Femur (tissue), 1 donor: ENCODE data around the gene BST1.

Experiments
- DNase-seq: peaks from one replicate; pipeline ENCODE4 v3.0.0-alpha.2; 2017

Gene BST1

DNA sequence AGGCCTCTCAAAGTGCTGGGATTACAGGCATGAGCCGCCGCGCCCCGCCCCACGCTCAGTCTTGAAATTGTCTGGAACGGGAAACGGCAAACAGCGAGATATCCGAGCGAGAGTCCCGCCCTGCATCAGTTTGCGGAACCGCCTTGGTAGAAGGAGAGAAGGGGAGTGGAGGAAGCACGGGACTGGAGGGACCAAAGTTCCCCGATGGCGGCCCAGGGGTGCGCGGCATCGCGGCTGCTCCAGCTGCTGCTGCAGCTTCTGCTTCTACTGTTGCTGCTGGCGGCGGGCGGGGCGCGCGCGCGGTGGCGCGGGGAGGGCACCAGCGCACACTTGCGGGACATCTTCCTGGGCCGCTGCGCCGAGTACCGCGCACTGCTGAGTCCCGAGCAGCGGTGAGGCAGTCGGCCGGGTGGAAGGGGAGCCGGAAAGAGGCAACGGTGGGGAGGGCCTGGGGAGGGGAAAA lies at the start of gene BST1:
Gene BST1 (plus strand): TSS at position 125 of the 463 bp plus-strand sequence. CDS start 80 bp downstream, at position 205.
- peak; percentile 81 for DNase-seq

GRCh38 chr4:15653420-15653819 lies 49.4 kb upstream of the BST1 start:
- DNase-seq: no peak

DNA sequence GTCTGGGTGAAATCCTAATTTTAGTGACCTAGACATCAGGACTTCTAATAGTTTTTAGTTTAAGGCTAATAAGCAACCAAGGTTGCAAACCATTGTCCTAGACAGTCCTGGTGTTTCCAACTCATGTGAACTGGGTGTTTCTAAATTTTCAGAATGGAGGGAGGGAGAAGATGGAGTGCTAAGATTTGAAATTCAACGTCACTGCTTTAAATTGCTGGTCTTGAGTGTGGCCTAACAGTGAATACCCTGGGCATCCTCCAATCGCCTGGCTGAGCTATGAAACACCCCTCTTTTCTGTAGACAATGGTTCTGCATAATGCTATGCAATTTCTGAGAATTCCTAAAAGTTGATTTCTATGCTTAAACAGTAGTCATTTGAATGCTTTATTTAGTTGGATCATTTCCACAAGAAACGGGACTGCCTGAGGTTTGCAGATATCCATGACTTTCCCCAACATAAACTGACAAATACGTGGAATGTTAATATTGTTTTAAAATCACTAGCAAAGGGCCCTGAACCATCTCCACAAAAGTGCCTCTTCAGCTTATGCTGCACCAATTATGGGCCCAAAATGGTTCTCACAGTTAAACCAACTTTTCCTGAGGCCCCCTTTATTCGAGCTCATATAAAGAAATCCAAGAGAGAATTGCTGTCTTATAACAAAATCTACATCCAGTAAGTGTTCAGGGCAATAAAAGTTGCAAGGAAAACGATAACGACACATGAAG lies 48.8 kb upstream of the BST1 start:
- DNase-seq: peak; percentile 31

- peak; percentile 51 for DNase-seq
Observed at GRCh38 chr4:15654593-15655222, 48.2 kb upstream of the BST1 start.

DNA sequence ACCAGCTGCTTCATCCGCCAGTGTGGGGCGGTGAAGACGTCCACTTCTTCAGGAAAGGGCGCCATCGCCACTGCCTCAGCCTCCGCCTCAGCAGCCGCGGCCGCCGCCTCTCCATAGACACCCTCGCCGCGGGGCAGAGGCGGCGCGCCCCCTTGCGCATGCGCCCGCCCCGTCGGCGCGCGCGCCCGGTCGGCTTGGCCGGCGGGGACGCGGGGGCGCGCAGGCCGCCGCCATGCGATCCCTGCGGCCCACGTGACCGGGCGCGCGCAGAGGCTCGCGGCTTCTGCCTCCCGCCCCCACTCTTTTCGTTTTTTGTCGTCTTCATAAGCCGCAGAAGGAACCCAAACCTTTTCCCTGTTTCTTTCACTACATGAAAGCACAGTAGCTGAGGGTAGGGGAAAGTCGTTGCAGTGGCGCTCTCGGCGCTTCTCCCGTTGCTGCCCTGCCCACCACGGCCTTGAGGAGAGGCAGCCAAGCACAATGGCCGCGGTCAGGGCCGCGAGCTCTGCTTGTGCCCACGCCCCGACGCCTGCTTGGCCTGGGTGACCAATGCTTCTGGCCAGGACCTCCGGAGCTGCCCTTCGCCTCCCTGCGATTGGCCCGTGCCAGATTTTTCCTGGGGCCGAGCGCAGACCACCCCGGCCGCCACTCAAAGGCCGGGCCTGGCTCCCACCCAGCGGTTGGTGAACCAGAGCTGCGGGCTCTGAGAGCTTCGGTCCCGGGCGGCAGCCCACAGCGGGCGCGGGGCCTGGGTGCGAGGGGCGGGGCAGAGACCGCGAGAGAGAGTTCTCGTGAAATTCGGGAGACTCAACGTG lies 47.4 kb upstream of the BST1 start, which contains the start of gene FBXL5:
Gene FBXL5 (minus strand): TSS at position 135 of the 815 bp plus-strand sequence. CDS start 70 bp downstream, at position 65.
- peak; percentile 88 for DNase-seq

GRCh38 chr4:15656038-15656470 lies 46.8 kb upstream of the BST1 start:
- DNase-seq: no peak

- no peak for DNase-seq
Observed at GRCh38 chr4:15657366-15657765, 45.5 kb upstream of the BST1 start.

- DNase-seq: no peak
Observed at GRCh38 chr4:15658136-15658770, 44.6 kb upstream of the BST1 start.

GRCh38 chr4:15658781-15659180 lies 44.1 kb upstream of the BST1 start:
- no peak for DNase-seq

DNA sequence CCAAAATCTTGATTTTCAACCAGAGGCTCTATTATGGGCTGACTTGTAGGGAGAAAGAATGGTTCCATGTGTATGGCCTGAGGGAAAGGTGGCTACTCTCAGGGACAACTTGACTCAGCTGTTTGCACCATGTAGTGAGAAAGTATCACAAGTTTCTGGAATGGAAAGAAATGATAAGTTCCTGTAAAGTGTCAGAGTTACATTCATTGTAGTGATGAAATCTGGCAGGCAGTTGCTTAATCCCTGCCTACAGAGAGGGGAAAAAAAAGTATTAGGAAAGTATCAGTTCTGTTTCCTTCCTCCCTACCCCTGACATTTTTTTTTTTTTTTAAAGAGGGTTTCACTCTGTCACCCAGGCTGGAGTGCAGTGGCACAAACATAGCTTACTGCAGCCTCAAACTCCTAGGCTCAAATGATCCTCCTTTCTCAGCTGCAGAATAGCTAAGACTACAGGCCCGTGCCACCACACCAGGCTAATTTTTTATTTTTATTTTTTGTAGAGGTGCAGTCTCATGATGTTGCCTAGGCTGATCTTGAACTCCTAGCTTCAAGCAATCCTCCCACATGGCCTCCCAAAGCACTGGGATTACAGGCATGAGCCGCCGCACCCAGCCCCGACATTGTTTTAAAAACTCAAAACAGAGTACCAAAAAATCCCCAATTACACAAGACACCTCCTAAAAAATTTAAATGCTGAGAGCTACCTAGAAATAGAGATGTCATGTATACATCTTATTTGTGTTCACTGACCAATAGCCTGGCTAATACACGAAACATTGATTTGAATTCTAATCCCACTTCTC lies 42.9 kb upstream of the BST1 start:
- DNase-seq: no peak

GRCh38 chr4:15665753-15666365 lies 37.0 kb upstream of the BST1 start:
- DNase-seq: no peak

DNA sequence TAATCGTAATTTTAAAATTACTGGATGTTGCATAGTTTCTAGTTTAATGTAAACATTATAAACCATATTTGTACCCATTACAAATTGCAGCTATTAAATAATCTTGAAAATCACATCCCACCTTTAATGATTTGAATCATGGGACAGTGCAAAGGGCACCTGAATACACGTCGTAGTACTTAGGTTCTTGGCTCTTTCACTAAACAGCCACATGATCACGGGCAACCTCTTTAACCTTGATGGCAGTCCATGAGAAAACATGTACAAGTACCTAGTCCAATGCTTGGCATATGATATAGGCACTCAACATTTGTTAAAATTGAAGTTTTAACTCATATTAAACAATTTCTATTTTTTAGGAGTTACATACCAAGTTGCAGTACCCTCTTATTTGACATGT lies 35.9 kb upstream of the BST1 start:
- no peak for DNase-seq

DNA sequence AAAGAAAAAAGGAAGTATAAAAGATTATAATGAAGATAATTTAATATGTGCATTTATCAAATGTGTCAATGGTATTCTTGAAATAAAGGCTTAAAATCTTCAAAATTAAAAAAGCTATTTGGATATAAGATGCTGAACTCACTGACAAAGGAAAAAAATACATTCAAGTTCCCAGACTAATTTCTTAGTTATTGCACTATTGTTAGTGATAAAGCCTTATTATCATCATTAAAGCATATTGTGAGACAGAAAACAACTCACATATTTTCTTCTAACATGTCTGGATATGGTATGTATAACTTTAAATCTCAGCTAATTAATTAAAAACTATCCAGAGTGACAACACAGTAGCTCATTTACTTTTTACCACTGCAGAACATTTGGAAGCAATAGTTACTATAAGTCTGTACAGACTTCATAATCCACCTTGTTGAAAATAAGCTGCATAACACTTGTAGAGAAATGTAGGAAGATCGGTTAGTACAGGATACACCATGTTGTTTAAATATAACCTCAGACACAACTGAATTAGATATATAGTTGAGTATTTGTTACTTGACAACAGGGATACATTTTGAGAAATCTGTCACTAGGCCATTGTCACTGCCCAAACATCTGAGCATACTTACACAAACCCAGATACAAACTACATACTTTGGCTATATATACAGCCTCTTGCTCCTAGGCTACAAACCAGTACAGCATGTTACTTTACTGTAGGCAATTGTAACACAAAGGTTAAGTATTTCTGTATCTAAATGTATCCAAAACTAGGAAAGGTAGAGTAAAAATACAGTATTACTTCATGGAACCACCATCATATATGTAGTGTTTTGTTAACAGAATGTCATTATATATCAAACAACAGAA lies 34.1 kb upstream of the BST1 start:
- DNase-seq: no peak

GRCh38 chr4:15670576-15670975 lies 32.3 kb upstream of the BST1 start:
- no peak for DNase-seq

GRCh38 chr4:15672101-15672500 lies 30.8 kb upstream of the BST1 start:
- no peak for DNase-seq

DNA sequence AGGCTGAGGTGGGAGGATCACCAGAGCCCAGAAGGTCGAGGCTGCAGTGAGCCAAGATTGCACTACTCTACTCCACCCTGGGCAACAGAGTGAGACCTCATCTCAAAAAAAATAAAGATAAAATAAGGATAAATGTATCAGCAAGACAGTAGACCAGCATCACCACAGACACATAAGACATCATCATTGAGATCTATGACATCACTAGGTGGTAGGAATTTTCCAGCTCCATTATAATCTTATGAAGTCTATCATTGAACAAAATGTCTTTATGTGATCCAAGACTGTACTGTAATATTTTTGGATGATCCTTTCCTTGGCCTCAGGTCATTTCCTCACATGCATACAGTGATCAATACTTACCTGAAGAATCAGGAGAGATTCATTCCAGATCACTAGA lies 29.5 kb upstream of the BST1 start:
- DNase-seq: no peak

DNA sequence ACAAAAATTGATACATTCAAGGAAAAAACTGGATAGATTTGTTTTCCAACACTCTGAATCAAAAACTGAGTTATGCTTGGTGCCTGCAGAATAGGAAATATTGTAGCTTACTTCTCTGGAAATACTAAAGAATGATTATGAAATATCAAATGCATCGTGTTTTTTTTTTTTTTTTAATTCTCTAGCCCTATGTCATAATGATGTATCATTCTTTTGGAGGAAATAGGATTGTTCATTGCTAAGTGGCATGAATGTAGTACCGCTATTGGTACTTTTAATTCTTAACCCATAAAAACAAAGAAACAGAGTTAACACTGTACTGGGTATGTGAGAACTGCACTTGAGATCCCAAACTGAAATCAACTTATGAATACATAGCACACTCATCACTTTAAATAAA lies 28.8 kb upstream of the BST1 start:
- no peak for DNase-seq

- no peak for DNase-seq
Observed at GRCh38 chr4:15674926-15675325, 27.9 kb upstream of the BST1 start.

GRCh38 chr4:15675356-15675755 lies 27.5 kb upstream of the BST1 start:
- DNase-seq: no peak

GRCh38 chr4:15676039-15676438 lies 26.8 kb upstream of the BST1 start:
- no peak for DNase-seq

- no peak for DNase-seq
Observed at GRCh38 chr4:15676899-15677298, 26.0 kb upstream of the BST1 start.
